Activated T-helper 9 cell treated with anti-CD3 and anti-CD28 coated beads, Interleukin-2, amount 50 U/mL, for 16 hours (primary cell): ENCODE data around the gene RTL1.

Experiments used
- DNase-seq: peaks from one replicate; pipeline ENCODE4 v3.0.0-alpha.2; 2020; ENCODE audit warnings: low read depth

The RTL1 gene

GRCh38 chr14:100898935-100899883, 4.3 kb downstream of the RTL1 start:
- DNase-seq = no peak

DNA sequence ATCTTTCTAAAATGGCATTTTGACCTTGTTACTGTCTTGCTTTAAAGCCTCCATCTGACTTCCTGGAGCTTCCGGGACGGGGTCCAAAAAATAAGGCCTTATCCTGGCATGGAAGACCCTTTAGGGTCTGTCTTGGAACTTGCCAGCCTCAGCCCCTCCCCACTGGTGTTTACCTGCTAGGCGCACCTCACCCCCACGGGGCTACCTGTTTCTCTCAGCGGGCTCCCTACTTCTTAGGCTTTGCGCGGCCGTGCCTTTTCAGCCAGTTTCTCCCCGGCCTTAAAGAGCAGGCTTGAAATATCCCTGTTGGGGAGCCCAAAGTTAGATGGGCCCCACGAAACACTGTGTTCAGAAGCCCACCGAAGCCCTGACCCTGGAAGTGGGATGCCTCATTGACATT, 5.1 kb downstream of the RTL1 start:
- DNase-seq = no peak

DNA sequence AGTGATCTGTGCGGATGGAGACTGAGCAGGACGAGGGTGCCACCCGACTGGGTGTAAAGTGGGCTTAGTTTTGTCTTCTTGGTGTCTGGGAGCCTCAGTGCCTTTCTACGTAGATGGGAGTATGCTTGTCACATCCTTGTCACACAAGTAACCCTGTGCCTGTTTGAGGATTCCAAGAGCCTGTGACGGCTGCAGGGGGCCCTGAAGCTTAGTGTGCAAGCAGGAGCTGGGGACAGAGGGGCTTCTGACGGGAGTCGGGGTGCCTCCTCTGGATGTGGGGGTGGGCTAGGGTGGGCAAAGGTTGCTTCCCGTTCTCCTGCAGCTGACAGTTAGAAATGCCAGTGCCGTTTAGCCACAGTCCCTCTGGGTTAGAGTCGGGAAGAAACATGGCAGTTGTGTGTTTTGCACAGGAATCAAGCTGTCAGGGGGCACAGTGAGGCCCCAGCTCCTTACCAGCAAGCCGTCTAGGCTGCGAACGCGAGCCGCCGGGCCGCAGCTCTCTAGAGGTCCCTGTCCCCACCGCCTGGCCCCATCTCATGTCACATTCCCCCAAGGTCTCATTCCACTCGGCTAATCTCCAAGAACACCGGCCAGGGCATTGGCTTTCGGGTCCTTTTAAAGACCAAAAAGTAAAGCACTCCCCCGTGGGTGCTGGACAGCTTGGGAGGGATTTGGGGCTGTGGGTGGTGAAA, 7.0 kb downstream of the RTL1 start:
- DNase-seq = no peak

- DNase-seq = no peak
Observed at GRCh38 chr14:100895411-100895810, 8.1 kb downstream of the RTL1 start.

GRCh38 chr14:100894416-100894815, 9.1 kb downstream of the RTL1 start:
- DNase-seq = no peak

GRCh38 chr14:100893760-100894159, 9.8 kb downstream of the RTL1 start:
- no peak for DNase-seq

DNA sequence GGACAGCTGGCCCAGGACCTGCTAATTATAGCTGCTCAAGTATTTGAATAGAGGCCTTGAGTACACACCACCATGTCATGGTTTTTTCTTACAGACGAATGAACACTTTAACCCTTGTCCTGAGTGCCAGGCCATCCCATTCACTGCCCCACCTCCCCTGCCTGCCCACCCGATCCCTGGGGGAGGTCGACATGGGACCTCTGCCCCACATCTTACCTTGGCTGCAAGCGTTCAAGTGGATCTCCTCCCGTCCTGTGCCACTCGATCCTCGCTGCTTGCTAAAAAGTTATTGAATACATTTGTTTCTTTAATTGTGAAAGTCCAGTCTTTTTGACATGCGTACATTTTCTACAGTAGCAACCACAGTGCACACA, 10.3 kb downstream of the RTL1 start:
- no peak for DNase-seq

DNA sequence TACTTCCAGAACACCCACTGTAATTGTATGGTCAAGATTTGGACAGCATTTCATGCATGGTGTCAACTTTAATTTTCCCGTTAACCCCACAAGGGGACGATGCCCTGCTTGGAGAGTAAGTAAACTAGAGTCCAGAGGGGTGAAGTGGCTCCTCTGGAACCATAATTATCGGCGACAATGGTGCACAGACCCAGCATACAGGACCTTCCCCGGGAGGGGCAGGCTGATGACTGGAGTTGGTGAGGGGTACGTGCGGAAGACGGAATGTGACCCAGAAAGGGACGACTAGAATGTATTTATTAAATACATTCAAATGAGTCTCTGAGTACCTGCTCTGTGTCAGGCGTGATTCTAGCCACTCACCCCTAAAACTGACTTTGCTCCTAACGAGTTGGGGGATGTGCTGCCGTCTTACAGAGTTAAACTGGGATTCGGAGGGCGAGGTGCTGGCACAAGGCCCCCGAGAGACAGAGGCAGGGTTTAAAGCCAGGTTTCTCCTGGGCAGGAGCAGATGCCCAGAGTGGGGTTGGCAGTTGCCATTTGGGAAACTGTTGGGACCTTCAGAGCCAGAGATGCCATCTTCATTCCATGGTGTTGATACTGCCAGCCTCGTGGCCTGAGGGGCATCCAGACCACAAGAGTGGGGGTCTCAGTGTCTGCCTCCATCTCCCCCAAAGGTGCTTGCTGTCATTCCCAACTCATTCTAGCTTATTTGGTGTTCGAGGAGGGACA, 10.9 kb downstream of the RTL1 start:
- DNase-seq = no peak

DNA sequence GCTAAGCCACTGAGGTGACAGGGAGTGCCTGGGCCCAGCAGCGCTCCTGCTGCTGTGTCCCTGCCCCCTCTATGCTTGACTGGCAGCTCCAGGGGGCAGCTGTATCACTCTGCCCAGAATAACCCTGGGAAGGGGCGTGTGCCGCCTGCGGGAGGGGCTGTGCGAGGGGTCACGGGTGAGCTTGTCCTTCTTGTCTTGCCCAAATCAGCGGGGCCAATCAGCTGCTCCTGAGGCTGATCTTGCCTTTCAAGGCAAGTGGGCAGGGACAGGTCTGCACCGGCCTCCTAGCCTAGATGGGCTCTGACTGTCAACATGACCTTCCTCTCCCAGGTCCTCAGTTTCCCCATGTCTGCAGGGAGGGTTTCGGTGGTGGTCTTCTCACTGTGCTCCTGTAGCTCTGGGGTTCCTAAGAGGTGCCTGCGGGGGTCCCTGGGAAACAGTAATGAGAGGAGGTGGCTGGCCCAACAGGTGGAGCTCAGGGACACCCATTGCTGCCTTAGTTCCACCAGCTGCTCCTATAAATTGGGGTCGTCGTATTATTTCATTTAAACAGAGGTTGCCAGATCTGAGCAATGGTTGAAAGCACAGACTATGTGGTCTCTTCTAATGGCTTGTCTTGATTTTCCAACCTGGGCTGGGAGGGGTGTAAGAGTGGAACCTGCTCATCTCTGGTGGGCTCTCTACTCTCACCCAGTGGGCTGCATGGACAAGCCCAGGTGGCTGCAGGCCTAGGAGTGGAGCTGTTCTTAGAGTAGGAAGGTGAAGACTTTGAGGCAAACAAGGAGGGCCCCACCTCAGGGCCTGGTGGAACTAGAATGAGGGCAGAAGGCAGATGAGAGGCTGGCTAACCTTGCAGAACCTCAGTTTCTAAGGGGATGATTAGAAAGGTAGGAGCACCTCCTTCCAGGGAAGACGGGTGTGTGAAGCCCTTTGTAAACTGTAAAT, 11.7 kb downstream of the RTL1 start:
- DNase-seq = no peak

GRCh38 chr14:100891051-100891450, 12.5 kb downstream of the RTL1 start:
- no peak for DNase-seq

DNA sequence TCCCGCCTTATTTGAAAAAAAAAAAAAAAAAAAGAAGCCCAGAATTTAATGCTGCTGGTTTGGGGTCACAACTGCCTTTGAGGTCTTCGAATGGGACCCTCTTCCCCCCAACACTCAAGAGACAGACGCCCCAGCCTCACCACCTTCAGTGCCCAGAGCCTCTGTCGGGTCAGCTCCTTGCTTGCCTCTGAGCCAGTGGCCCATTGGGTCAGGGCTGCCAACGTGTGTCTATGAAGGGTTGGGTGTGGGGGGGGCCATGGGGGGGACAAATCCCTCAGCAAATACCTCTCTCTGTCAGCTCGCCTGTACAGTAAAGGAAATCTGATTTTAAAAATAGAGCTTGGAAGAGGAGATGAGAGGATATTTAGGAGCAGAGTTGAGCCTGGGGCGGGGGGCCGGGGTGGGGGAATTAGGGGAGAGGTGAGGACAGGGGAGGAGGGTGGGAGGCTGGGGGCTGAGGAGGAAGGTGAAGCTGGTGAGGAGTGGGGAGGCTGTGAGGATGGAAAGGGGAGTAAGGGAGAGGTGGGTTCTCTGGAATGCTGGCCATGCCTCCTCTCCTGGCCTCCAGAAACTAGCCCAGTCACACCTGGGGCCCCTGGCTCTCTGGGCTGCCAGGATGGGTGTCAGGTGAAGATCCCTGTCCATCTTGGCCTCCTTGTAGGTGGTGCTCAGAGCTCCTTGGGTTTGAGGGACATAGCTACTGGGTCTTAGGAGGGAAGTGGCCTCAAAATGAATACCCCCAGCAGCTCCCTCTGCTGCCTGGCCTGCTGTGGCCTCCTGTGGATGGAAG, 13.3 kb downstream of the RTL1 start:
- DNase-seq = no peak

DNA sequence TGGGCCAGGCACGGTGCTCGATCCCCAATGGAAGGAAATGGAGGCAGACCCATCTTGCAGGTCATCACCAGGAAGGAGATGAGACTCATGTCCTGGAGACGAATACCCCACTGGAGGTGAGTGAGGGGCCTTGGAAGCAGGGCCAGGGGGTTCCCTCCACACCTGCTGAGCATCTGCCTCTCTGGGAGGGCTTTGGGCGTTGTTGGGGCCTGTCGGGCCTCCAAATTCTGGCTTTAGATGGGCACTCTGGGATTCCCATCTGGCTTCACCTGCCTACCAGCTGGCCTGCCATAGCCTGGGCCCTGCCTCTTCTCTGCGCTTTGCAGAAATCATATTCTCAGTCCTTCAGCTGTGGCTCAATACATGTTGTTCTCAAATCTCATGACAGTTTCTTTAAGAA, 13.9 kb downstream of the RTL1 start:
- no peak for DNase-seq

DNA sequence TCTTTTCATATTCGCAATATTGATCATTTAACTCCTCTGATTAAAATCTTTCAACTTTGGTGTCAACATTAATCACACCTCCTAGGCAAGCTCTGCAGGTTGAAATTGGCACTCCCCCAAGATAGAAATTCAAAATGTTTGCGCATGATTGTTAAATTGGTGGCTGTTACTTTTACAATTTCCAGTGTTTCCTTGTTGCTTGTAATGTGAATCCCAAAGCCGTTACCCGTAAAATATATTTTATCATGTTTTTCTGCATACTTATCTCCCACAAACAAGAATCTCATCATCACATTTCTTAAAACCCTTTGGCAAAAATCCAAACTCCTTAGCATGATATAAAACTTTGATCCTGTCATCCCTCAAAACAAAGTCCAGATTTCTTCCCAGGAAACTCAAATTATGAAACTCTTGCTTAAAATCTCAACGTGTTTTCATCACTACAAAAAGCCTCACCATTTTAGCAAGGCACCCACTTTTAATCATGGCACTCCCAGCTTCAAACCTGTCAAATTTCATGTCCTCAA, 14.7 kb downstream of the RTL1 start:
- no peak for DNase-seq

DNA sequence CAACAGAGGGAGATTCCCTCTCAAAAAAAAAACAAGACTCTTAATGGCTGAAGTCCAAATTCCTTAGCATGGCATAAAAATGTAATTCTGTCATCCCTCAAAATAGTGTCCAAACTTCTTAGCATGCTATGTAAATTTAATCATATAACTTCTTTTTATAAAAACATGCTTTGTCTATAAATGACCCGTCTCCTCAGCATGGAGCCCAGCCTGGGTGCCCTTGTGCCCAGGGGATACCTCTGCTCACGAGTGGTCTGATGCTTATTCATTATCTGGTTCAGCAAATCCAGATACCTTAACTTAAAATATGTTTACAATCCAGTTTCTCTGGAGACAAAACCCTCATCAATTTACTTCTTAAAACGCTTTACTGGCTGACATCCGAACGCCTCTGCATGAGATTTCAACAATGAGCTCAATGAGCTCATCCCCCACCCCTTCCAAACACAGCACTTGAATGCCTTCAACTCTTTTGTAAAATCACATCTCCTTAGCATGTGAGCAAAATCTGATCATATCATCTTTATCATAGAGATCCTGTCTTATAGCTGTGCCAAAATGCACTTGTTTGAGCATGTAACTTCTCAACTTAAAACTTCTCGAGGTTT, 15.7 kb downstream of the RTL1 start:
- no peak for DNase-seq

DNA sequence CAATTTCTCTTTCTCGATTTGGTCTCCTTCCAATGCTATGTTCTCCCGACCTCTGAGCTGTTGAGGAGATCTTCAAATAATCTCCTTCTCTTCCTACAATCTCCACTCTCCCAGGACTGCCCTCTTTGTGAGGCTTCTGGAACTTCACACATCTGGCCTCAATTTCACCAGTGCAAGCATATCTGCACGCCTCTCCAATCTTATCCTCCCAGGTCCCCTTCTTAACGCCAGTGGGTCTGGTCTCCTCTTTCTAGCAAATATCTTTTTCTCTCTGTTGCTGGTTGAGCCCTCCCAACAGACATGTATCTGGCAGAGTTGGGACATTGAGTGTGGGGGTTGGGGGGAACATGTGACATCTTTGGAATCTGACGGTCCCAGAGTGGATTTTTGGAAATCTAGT, 17.9 kb downstream of the RTL1 start:
- no peak for DNase-seq

DNA sequence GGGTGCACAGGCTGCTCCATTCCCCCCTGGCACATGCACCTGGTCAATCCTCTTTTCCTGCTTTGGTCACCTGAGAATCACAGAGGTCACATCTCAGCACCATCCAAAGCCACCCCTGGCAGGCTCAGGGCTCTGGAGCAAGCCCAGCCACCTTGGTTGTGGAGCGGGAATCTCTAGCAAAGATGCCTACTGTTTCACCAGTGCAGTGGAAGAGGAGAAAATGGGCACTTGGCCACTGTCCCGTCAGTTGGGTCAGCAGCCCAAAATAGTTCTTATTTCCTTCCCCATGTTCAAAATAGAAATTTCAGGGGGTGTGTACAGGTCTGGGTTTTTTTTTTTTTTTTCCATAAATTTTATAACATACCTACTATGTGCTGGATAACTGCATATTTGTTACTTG, 18.3 kb downstream of the RTL1 start:
- no peak for DNase-seq

GRCh38 chr14:100884456-100884855, 19.1 kb downstream of the RTL1 start:
- no peak for DNase-seq

DNA sequence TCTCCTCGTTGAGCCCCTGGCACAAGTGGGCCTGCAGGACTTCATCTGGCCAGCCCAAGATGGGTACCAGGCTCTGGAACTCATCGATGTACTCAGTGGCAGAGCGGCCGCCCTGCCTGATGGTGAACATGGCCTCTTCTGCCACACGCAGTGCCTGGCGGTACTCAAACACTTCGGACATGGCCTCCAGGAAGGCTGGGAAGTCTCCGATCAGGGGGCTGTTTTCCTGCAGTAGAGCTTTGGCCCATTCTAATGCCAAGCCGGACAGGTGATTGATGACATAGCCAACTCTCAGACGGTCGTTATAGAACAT, 19.8 kb downstream of the RTL1 start:
- DNase-seq = no peak

- no peak for DNase-seq
Observed at GRCh38 chr14:100882991-100883788, 20.3 kb downstream of the RTL1 start.
